ENCODE measurements around the gene ANKRD50.
A peak's percentile ranks its signal among the peaks of the same experiment; 100 is the strongest.

Gene ANKRD50

GRCh38 chr4:124738994-124739393 is 26.5 kb upstream of the ANKRD50 start:
- no peaks in the 10 kb centered on the region for H3K27me3 ChIP-seq (replicated peaks; ENCODE audit: control insufficient read depth, insufficient read depth, low read length, poor library complexity, severe bottlenecking)
- no peaks in the 10 kb centered on the region for H3K4me1 ChIP-seq (ENCODE audit: control insufficient read depth, insufficient read depth, low read length, poor library complexity, severe bottlenecking)
- no peak for DNase-seq
- H3K4me3 ChIP-seq (ENCODE audit: insufficient read depth, low read depth, low read length, poor library complexity, severe bottlenecking): no peak overlapping the region
- no peak overlapping the region for H3K27ac ChIP-seq (ENCODE audit: insufficient read depth, low read length, poor library complexity, severe bottlenecking)
- H3K36me3 ChIP-seq (ENCODE audit: control insufficient read depth, insufficient read depth, low read length): no peaks in the 10 kb centered on the region
- no peaks in the 10 kb centered on the region for H3K9me3 ChIP-seq (ENCODE audit: control insufficient read depth, low read length)

GRCh38 chr4:124737619-124738018 is 25.1 kb upstream of the ANKRD50 start:
- Histone ChIP-seq H3K9me3 (ENCODE audit: control insufficient read depth, low read length) (no peaks in the 10 kb centered on the region), H3K27me3 (replicated peaks; ENCODE audit: control insufficient read depth, insufficient read depth, low read length, poor library complexity, severe bottlenecking) (no peaks in the 10 kb centered on the region), H3K27ac (ENCODE audit: insufficient read depth, low read length, poor library complexity, severe bottlenecking) (no peak overlapping the region), H3K4me3 (ENCODE audit: insufficient read depth, low read depth, low read length, poor library complexity, severe bottlenecking) (no peak overlapping the region), H3K36me3 (ENCODE audit: control insufficient read depth, insufficient read depth, low read length) (no peaks in the 10 kb centered on the region), H3K4me1 (ENCODE audit: control insufficient read depth, insufficient read depth, low read length, poor library complexity, severe bottlenecking) (no peaks in the 10 kb centered on the region)
- DNase-seq: no peak

- Histone ChIP-seq H3K27me3 (replicated peaks; ENCODE audit: control insufficient read depth, insufficient read depth, low read length, poor library complexity, severe bottlenecking) (no peaks in the 10 kb centered on the region), H3K27ac (ENCODE audit: insufficient read depth, low read length, poor library complexity, severe bottlenecking) (no peak overlapping the region), H3K4me1 (ENCODE audit: control insufficient read depth, insufficient read depth, low read length, poor library complexity, severe bottlenecking) (no peaks in the 10 kb centered on the region), H3K9me3 (ENCODE audit: control insufficient read depth, low read length) (no peaks in the 10 kb centered on the region), H3K36me3 (ENCODE audit: control insufficient read depth, insufficient read depth, low read length) (no peaks in the 10 kb centered on the region), H3K4me3 (ENCODE audit: insufficient read depth, low read depth, low read length, poor library complexity, severe bottlenecking) (no peak overlapping the region)
- no peak for DNase-seq
Observed at GRCh38 chr4:124736526-124736925, 24.0 kb upstream of the ANKRD50 start.

GRCh38 chr4:124727331-124727890 is 14.9 kb upstream of the ANKRD50 start:
- H3K27me3 ChIP-seq (replicated peaks; ENCODE audit: control insufficient read depth, insufficient read depth, low read length, poor library complexity, severe bottlenecking): no peaks in the 10 kb centered on the region
- H3K4me3 ChIP-seq (ENCODE audit: insufficient read depth, low read depth, low read length, poor library complexity, severe bottlenecking): no peak overlapping the region
- no peak overlapping the region for H3K27ac ChIP-seq (ENCODE audit: insufficient read depth, low read length, poor library complexity, severe bottlenecking)
- H3K4me1 ChIP-seq (ENCODE audit: control insufficient read depth, insufficient read depth, low read length, poor library complexity, severe bottlenecking): no peaks in the 10 kb centered on the region
- DNase-seq: no peak
- H3K36me3 ChIP-seq (ENCODE audit: control insufficient read depth, insufficient read depth, low read length): no peaks in the 10 kb centered on the region
- no peaks in the 10 kb centered on the region for H3K9me3 ChIP-seq (ENCODE audit: control insufficient read depth, low read length)

- Histone ChIP-seq H3K4me1 (ENCODE audit: control insufficient read depth, insufficient read depth, low read length, poor library complexity, severe bottlenecking) (no peaks in the 10 kb centered on the region), H3K9me3 (ENCODE audit: control insufficient read depth, low read length) (no peaks in the 10 kb centered on the region), H3K36me3 (ENCODE audit: control insufficient read depth, insufficient read depth, low read length) (no peaks in the 10 kb centered on the region), H3K4me3 (ENCODE audit: insufficient read depth, low read depth, low read length, poor library complexity, severe bottlenecking) (no peak overlapping the region), H3K27ac (ENCODE audit: insufficient read depth, low read length, poor library complexity, severe bottlenecking) (no peak overlapping the region), H3K27me3 (replicated peaks; ENCODE audit: control insufficient read depth, insufficient read depth, low read length, poor library complexity, severe bottlenecking) (no peaks in the 10 kb centered on the region)
- DNase-seq: no peak
Observed at GRCh38 chr4:124726269-124726668, 13.7 kb upstream of the ANKRD50 start.

GRCh38 chr4:124722071-124722470 is 9.5 kb upstream of the ANKRD50 start:
- no peak for DNase-seq
- Histone ChIP-seq H3K36me3 (ENCODE audit: control insufficient read depth, insufficient read depth, low read length) (no peaks in the 10 kb centered on the region), H3K4me3 (ENCODE audit: insufficient read depth, low read depth, low read length, poor library complexity, severe bottlenecking) (no peak overlapping the region), H3K27ac (ENCODE audit: insufficient read depth, low read length, poor library complexity, severe bottlenecking) (no peak overlapping the region), H3K9me3 (ENCODE audit: control insufficient read depth, low read length) (no peaks in the 10 kb centered on the region), H3K27me3 (replicated peaks; ENCODE audit: control insufficient read depth, insufficient read depth, low read length, poor library complexity, severe bottlenecking) (no peaks in the 10 kb centered on the region), H3K4me1 (ENCODE audit: control insufficient read depth, insufficient read depth, low read length, poor library complexity, severe bottlenecking) (no peaks in the 10 kb centered on the region)

GRCh38 chr4:124717101-124717500 is 4.6 kb upstream of the ANKRD50 start:
- H3K27ac ChIP-seq (ENCODE audit: insufficient read depth, low read length, poor library complexity, severe bottlenecking): no peak overlapping the region
- H3K4me1 ChIP-seq (ENCODE audit: control insufficient read depth, insufficient read depth, low read length, poor library complexity, severe bottlenecking): no peaks in the 10 kb centered on the region
- no peaks in the 10 kb centered on the region for H3K36me3 ChIP-seq (ENCODE audit: control insufficient read depth, insufficient read depth, low read length)
- no peak for DNase-seq
- no peak overlapping the region for H3K4me3 ChIP-seq (ENCODE audit: insufficient read depth, low read depth, low read length, poor library complexity, severe bottlenecking)
- no peaks in the 10 kb centered on the region for H3K9me3 ChIP-seq (ENCODE audit: control insufficient read depth, low read length)
- H3K27me3 ChIP-seq (replicated peaks; ENCODE audit: control insufficient read depth, insufficient read depth, low read length, poor library complexity, severe bottlenecking): no peaks in the 10 kb centered on the region

GRCh38 chr4:124713185-124713592 is 657 bp upstream of the ANKRD50 start:
- peak overlapping the region; percentile 43 for H3K4me3 ChIP-seq (ENCODE audit: insufficient read depth, low read depth, low read length, poor library complexity, severe bottlenecking)
- no peak overlapping the region for H3K27ac ChIP-seq (ENCODE audit: insufficient read depth, low read length, poor library complexity, severe bottlenecking)
- no peak for DNase-seq
- H3K36me3 ChIP-seq (ENCODE audit: control insufficient read depth, insufficient read depth, low read length): no peaks in the 10 kb centered on the region
- peaks cover 5% of the 10 kb centered on the region for H3K27me3 ChIP-seq (replicated peaks; ENCODE audit: control insufficient read depth, insufficient read depth, low read length, poor library complexity, severe bottlenecking)
- no peaks in the 10 kb centered on the region for H3K4me1 ChIP-seq (ENCODE audit: control insufficient read depth, insufficient read depth, low read length, poor library complexity, severe bottlenecking)
- no peaks in the 10 kb centered on the region for H3K9me3 ChIP-seq (ENCODE audit: control insufficient read depth, low read length)

GRCh38 chr4:124711471-124712371 is 811 bp downstream of the ANKRD50 start:
- peaks cover 5% of the 10 kb centered on the region for H3K27me3 ChIP-seq (replicated peaks; ENCODE audit: control insufficient read depth, insufficient read depth, low read length, poor library complexity, severe bottlenecking)
- H3K9me3 ChIP-seq (ENCODE audit: control insufficient read depth, low read length): no peaks in the 10 kb centered on the region
- H3K4me1 ChIP-seq (ENCODE audit: control insufficient read depth, insufficient read depth, low read length, poor library complexity, severe bottlenecking): no peaks in the 10 kb centered on the region
- peak in 2 of 3 donors; percentile 2 to 7 for DNase-seq
- H3K36me3 ChIP-seq (ENCODE audit: control insufficient read depth, insufficient read depth, low read length): no peaks in the 10 kb centered on the region
- H3K27ac ChIP-seq (ENCODE audit: insufficient read depth, low read length, poor library complexity, severe bottlenecking): no peak overlapping the region
- H3K4me3 ChIP-seq (ENCODE audit: insufficient read depth, low read depth, low read length, poor library complexity, severe bottlenecking): peak overlapping the region; percentile 70

GRCh38 chr4:124710911-124711310 is 1.6 kb downstream of the ANKRD50 start:
- peaks cover 5% of the 10 kb centered on the region for H3K27me3 ChIP-seq (replicated peaks; ENCODE audit: control insufficient read depth, insufficient read depth, low read length, poor library complexity, severe bottlenecking)
- H3K36me3 ChIP-seq (ENCODE audit: control insufficient read depth, insufficient read depth, low read length): no peaks in the 10 kb centered on the region
- H3K9me3 ChIP-seq (ENCODE audit: control insufficient read depth, low read length): no peaks in the 10 kb centered on the region
- no peaks in the 10 kb centered on the region for H3K4me1 ChIP-seq (ENCODE audit: control insufficient read depth, insufficient read depth, low read length, poor library complexity, severe bottlenecking)
- DNase-seq: no peak
- H3K27ac ChIP-seq (ENCODE audit: insufficient read depth, low read length, poor library complexity, severe bottlenecking): no peak overlapping the region
- no peak overlapping the region for H3K4me3 ChIP-seq (ENCODE audit: insufficient read depth, low read depth, low read length, poor library complexity, severe bottlenecking)

Data from effector memory CD4-positive, alpha-beta T cell (primary cell).